ENCODE results near the gene RABGEF1.

The RABGEF1 gene

GRCh38 chr7:66860767-66861166 is 120.2 kb downstream of the RABGEF1 start:
- DNase-seq, result no peak

Data from central memory CD4-positive, alpha-beta T cell (primary cell).